Right renal cortex interstitium (tissue), 3 donors: ENCODE results near the gene TBCCD1. TPM values are rescaled to one million over a fixed set of nuclear protein-coding genes. Genes with fewer than 3 reads are reported as not detected.

Experiments
- DNase-seq, 3 donors: peaks; one replicate each; pipeline ENCODE4 v3.0.0-alpha.2; 2013; ENCODE audit warnings: low read depth in 3 of 3, low spot score in 2 of 3
- polyA plus RNA-seq, 3 donors: library from polyadenylated mRNA; unstranded; fragments of 120-200 nt; gene quantifications; one replicate each; pipeline ENCODE4 v1.2.1, GENCODE V29; 2013; ENCODE audit not compliant: insufficient read length in 3 of 3

The TBCCD1 gene
- polyA plus RNA-seq, result 10 to 100 TPM; 19.3 to 19.7 (median 19.5) TPM

- peak; percentile 86 to 88 (median 87) for DNase-seq
These were observed at the start of gene TBCCD1 for GRCh38 chr3:186567072-186567921. Gene TBCCD1, minus strand, starts transcription at chr3:186567339. Its CDS starts 3,010 bp downstream, at chr3:186564329.

GRCh38 chr3:186616299-186616617 lies 49.1 kb upstream of the TBCCD1 start:
- no peak for DNase-seq

- peak; percentile 56 to 73 (median 65) for DNase-seq
These were observed 47.7 kb upstream of the TBCCD1 start for GRCh38 chr3:186614597-186615483.

GRCh38 chr3:186614266-186614596 lies 47.1 kb upstream of the TBCCD1 start:
- DNase-seq, result no peak

GRCh38 chr3:186613637-186614265 lies 46.6 kb upstream of the TBCCD1 start:
- DNase-seq, result no peak

GRCh38 chr3:186612721-186613636 lies 45.8 kb upstream of the TBCCD1 start, which contains the start of gene AHSG:
Gene AHSG, plus strand, starts transcription at chr3:186613060. Its CDS starts 82 bp downstream, at chr3:186613142.
- DNase-seq, result no peak

GRCh38 chr3:186612065-186612464 lies 44.9 kb upstream of the TBCCD1 start:
- DNase-seq, result no peak

GRCh38 chr3:186609247-186609868 lies 42.2 kb upstream of the TBCCD1 start:
- DNase-seq, result no peak

- no peak for DNase-seq
These were observed 41.6 kb upstream of the TBCCD1 start for GRCh38 chr3:186608624-186609215.

DNA sequence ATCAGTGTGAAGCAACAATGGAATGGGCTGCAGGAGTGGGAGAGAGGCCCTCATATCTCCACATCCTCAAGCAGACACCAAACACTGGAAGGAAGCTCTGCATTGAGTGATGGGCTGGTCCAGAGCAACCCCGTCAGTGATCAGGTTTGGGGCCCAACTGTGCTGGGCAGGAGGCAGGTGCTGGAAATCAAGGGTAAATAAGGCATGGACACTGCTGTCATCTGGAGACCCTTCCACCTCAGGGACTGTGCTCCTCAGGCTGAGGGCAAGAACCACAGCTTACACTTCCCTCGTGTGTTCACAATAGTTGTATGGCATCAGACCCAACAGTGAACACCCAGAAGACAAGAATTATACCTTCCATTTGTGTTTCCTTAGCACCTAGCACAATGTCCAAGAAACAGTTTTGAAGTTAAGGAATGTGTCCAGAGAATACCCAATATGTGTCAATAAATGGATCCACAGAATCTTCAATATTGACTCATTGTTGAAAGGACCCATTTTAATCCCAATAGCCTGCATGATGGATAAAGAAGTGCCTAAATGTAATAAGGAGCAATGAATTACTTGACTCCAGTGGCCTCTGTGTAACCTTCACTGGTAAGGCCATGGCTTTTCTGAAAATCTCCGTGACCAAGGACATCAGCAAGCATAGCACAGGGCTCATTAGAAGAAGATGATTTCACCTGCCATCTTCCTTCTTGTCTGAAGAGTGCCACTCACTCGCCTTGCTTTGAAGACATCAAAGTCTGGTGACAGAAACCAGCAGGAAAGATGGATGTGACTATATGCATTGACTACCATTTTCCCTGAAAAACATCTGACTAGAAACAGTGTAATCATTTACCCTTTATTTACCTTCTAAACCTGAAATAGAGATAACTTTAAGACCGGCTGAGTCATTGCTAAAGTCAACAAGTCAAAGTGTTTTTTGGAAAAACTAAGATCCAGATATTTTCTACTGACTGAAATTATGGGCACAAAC lies 38.7 kb upstream of the TBCCD1 start:
- DNase-seq, result no peak

DNA sequence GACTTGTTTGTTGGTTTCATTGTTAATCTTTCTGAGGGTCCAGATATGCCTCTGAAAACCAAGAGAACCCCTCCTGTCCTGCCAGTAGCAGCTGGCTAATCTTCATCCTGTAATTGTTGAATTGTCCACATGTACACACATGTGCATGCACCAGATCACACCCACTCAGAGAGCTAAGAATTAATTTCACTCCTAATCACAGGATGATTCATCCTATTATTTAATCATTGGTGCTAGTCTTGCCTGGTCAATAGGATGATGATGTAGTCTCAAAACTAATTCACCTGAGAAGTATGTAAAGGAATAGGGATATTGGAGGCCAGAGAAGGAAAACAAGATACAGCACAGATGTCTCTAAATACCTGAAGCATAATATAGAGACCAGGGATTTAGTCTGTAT lies 37.9 kb upstream of the TBCCD1 start:
- no peak for DNase-seq

GRCh38 chr3:186603159-186603558 lies 36.0 kb upstream of the TBCCD1 start:
- DNase-seq, result no peak

DNA sequence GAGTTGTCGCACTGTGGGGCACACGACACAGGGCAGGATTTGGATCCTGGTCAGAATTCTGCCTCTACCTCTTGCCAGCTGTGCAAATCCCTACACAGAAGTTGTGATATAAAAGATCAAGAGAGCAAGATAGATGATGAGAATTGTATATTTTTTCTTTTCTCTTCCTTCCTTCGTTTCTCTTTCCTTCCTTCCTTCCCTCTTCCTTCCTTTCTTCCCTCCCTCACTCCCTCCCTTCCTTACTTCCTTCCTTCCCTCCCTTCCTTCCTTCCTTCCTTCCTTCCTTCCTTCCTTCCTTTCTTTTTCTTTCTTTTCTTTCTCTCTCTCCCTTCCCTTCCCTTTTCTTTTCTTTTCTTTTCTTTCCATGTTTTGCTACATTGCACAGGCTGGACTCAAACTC lies 33.8 kb upstream of the TBCCD1 start:
- no peak for DNase-seq

GRCh38 chr3:186599785-186600166 lies 32.6 kb upstream of the TBCCD1 start:
- no peak for DNase-seq

DNA sequence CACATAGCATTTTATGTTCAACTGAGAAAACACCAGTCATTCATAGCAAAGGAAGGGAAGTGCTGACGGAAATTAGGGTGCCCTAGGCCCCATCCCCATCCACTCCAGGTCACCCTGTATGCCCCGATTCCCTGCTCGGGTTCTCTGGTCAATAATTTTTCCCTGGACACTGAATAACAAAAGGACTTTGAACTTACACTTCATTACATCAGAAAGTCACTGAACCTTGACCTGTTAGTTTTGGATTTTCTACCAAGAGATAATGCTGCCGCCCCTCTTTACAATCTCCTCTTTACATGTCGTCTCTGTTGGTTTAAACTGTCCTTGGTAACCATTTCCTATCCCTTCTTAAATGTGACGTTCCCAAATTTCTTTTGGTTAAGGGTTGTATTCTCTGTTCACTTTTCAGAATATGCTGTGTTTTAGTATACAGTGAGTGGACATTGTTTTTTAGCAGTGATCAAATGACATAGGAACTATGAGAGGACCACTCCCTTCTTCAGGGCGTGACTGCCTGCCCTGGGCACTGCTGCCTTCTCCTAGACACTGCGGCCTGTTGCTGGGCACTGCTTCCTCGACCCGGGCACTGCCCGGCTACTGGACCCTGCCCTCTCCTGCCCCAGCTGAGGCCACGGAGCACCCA lies 32.1 kb upstream of the TBCCD1 start:
- no peak for DNase-seq

- no peak for DNase-seq
These were observed 31.6 kb upstream of the TBCCD1 start for GRCh38 chr3:186598794-186599141.

- DNase-seq, result no peak
These were observed 31.1 kb upstream of the TBCCD1 start for GRCh38 chr3:186598108-186598784.
